ENCODE data around the gene ANKMY1. TPM values are rescaled to one million over a fixed set of nuclear protein-coding genes. Genes with fewer than 3 reads are reported as not detected.

The ANKMY1 gene
- total and polyA plus RNA-seq, 2 experiments from 2014 or later = 2.3 to 8.9 TPM

- no peak overlapping the region for H3K27ac Mint-ChIP-seq
- no peaks in the 10 kb centered on the region for H3K4me1 Mint-ChIP-seq
Measured at GRCh38 chr2:240603081-240603835, 45.5 kb upstream of the ANKMY1 start.

GRCh38 chr2:240602266-240603050, 44.7 kb upstream of the ANKMY1 start:
- no peaks in the 10 kb centered on the region for H3K36me3 ChIP-seq (ENCODE audit: insufficient read depth)
- H2AFZ ChIP-seq = no peak overlapping the region

More at GRCh38 chr2:240603081-240603835, 45.5 kb upstream of the ANKMY1 start:
- TF ChIP-seq STAT1 (IDR thresholded peaks at IDR 0.05; ENCODE audit: unreplicated experiment) = no peak
- H4K20me1 ChIP-seq (replicated peaks; ENCODE audit: insufficient read depth) = no peaks in the 10 kb centered on the region; the same call in 1 of the 2 replicates
- Mint-ChIP-seq H3K9me3 (no peaks in the 10 kb centered on the region), H3K27me3 (ENCODE audit: insufficient read depth, low read depth, poor library complexity) (peaks cover 2% of the 10 kb centered on the region), H3K4me3 (no peak overlapping the region), H3K36me3 (ENCODE audit: low read depth) (peaks cover 2% of the 10 kb centered on the region; the same call in 1 of the 3 replicates)
- H2AFZ ChIP-seq = no peak overlapping the region
- no peak for DNase-seq (ENCODE audit: low spot score)
- ATAC-seq = no peak
- no peaks in the 10 kb centered on the region for H3K9me2 ChIP-seq (ENCODE audit: insufficient read depth)
- no peaks in the 10 kb centered on the region for H3K36me3 ChIP-seq (ENCODE audit: insufficient read depth)
- no peak overlapping the region for H3K27ac ChIP-seq (ENCODE audit: low read depth)
- H3K4me1 ChIP-seq (ENCODE audit: insufficient read depth) = no peaks in the 10 kb centered on the region
- no peaks in the 10 kb centered on the region for H3K79me2 ChIP-seq (replicated peaks; ENCODE audit: insufficient read depth)
- no peak overlapping the region for H3K4me3 ChIP-seq
- H3F3A ChIP-seq (replicated peaks; ENCODE audit: low read depth) = no peaks in the 10 kb centered on the region
- H3K4me2 ChIP-seq = no peak overlapping the region
- no peaks in the 10 kb centered on the region for H3K27me3 ChIP-seq (ENCODE audit: insufficient read depth)

More at GRCh38 chr2:240602266-240603050, 44.7 kb upstream of the ANKMY1 start:
- H3K4me3 ChIP-seq = no peak overlapping the region
- no peak overlapping the region for H3K27ac ChIP-seq (ENCODE audit: low read depth)
- ATAC-seq = no peak
- Mint-ChIP-seq H3K9me3 (no peaks in the 10 kb centered on the region), H3K27ac (no peak overlapping the region), H3K27me3 (ENCODE audit: insufficient read depth, low read depth, poor library complexity) (peaks cover 2% of the 10 kb centered on the region), H3K4me1 (no peaks in the 10 kb centered on the region), H3K4me3 (no peak overlapping the region), H3K36me3 (ENCODE audit: low read depth) (peaks cover 2% of the 10 kb centered on the region; the same call in 1 of the 3 replicates)
- H3K79me2 ChIP-seq (replicated peaks; ENCODE audit: insufficient read depth) = no peaks in the 10 kb centered on the region
- no peaks in the 10 kb centered on the region for H3K27me3 ChIP-seq (ENCODE audit: insufficient read depth)
- H3K4me1 ChIP-seq (ENCODE audit: insufficient read depth) = no peaks in the 10 kb centered on the region
- no peak for DNase-seq (ENCODE audit: low spot score)
- no peak overlapping the region for H3K4me2 ChIP-seq
- H3F3A ChIP-seq (replicated peaks; ENCODE audit: low read depth) = no peaks in the 10 kb centered on the region
- TF ChIP-seq REST (IDR thresholded peaks at IDR 0.05; ENCODE audit: unreplicated experiment) (no peak), EZH2 (IDR thresholded peaks at IDR 0.05; ENCODE audit: low read depth, unreplicated experiment) (no peak), EZH2phosphoT487 (IDR thresholded peaks at IDR 0.05; ENCODE audit: unreplicated experiment) (no peak), STAT1 (IDR thresholded peaks at IDR 0.05; ENCODE audit: unreplicated experiment) (no peak)
- no peaks in the 10 kb centered on the region; the same call in 1 of the 2 replicates for H4K20me1 ChIP-seq (replicated peaks; ENCODE audit: insufficient read depth)
- H3K9me2 ChIP-seq (ENCODE audit: insufficient read depth) = no peaks in the 10 kb centered on the region
